Skin of body (tissue), 2 donors: Measurements from ENCODE around the gene ZMYM4. TPM values are rescaled to one million over a fixed set of nuclear protein-coding genes. Genes with fewer than 3 reads are reported as not detected.
"Not testable (repeated sequence)": the region's sequence is repeated elsewhere in the genome, so short reads cannot be mapped to it uniquely, and the experiment has no call there.

Experiments
- DNase-seq: peaks from one replicate; lab custom pipeline; 2025; lab: John Stamatoyannopoulos, UW
- total RNA-seq: library from RNA; depleted of rRNA; stranded (reverse); fragments of >200 nt; gene quantifications from one replicate; pipeline ENCODE4 v1.2.3, GENCODE V29; 2014

The ZMYM4 gene
- total RNA-seq, 1 donor from 2014 or later: 39.7 TPM

- no peak for DNase-seq
Measured at GRCh38 chr1:35324486-35324885, 56.0 kb downstream of the ZMYM4 start.

DNA sequence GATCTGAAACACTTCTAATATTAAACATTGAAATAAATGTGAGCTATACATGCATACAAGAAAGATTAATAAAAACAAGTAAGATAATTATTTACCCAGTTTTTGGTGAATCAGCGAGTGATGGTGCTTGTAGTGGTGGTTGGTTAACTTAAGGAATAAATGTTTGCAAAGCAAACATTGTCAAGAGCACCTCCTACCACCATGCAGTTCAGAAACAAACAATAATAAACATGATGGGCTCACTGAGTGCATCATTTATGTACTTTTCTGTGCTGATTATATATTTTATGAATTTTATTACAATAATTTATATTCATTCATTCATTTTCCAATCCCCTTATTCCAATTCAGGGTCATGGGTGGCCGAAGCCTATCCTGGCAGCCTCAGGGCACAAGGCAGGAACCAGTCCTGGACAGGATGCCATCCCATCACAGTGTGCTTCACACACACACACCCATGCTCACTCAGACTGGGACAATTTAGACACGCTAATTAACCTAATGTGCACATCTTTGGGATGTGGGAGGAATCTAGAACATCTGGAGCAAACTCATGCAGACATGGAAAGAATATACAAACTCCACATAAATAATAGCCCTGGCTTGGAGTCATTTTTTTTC is 57.8 kb downstream of the ZMYM4 start:
- DNase-seq: peak; percentile 14

DNA sequence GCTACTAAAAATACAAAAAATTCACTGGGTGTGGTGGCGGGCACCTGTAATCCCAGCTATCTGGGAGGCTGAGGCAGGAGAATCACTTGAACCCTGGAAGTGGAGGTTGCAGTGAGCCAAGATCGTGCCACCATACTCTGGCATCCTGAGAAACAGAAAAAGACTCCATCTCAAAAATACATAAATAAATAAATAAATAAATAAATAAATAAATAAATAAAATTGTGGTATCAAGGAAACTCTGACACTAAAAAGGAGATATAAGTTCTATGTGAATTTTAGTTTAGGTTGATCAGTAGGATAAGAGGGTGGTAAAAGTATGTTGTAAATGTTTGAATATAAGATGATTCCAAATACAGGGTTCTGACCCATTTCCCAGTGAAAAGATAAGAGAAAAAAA is 63.1 kb downstream of the ZMYM4 start:
- DNase-seq: not testable (repeated sequence)

GRCh38 chr1:35334485-35334884 is 66.0 kb downstream of the ZMYM4 start:
- DNase-seq: no peak

DNA sequence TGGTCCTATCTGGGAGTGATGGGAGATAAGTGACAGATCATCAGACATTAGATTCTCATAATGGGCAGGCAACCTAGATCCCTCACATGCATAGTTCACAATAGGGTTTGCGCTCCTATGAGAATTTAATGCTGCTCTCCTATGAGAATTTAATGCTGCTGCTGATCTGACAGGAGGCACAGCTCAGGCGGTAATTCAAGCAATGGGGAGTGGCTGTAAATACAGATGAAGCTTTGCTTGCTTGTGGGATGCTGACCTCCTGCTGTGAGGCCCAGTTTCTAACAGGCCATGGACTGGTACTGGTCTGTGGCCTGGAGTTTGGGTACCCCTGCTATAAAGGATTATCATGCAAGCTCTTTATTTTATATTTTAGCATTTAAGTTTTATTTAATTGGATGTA is 72.0 kb downstream of the ZMYM4 start:
- no peak for DNase-seq

DNA sequence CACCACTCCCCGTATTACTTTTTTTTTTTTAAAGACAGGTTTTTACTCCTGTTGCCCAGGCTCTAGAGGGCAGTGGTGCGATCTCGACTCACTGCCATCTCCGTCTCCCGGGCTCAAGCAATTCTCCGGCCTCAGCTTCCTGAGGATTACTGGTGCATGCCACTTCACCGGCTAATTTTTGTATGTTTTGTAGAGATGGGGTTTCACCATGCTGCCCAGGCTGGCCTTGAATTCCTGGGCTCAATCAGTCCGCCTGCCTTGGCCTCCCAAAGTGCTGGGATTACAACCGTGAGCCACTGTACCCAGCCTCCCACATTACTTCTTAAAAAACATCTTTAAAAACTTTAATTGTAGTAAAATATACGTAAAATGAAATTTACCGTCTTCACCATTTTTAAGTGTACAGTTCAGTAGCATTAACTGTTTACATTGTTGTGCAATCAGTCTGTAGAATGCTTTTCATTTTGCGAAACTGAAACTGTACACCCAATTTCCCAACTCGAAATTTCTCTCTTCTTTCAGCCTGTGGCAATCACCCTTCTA is 77.0 kb downstream of the ZMYM4 start:
- no peak for DNase-seq

DNA sequence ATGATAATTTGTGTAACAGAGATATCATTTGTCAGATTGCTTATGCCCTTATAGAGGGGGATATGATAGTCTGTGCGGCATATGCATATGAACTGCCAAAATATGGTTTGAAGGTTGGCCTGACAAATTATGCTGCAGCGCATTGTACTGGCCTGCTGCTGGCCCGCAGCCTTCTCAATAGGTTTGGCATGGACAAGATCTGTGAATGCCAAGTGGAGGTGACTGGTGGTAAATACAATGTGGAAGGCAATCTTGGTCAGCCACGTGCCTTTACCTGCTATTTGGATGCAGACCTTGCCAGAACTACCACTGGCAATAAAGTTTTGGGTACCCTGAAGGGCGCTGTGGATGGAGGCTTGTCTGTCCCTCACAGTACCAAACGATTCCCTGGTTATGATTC is 82.4 kb downstream of the ZMYM4 start:
- DNase-seq: no peak

DNA sequence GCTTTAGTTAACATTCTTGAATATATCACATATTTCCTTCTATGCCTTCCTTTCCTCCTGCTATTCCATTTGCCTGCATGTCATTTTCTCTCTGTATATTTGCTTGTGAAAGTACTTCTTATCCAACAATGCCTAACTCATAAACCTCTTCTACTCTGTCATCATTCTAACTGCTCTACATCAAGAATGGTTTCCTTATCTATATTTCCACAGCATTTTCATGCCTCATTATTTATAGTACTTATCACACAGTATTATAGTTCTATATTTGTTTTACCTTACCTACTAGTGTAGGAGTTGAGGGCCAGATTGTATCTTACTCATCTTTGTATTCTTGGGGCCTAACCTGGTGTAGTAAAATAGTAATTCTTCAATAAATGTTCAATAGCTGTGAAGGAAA is 91.5 kb downstream of the ZMYM4 start:
- no peak for DNase-seq

DNA sequence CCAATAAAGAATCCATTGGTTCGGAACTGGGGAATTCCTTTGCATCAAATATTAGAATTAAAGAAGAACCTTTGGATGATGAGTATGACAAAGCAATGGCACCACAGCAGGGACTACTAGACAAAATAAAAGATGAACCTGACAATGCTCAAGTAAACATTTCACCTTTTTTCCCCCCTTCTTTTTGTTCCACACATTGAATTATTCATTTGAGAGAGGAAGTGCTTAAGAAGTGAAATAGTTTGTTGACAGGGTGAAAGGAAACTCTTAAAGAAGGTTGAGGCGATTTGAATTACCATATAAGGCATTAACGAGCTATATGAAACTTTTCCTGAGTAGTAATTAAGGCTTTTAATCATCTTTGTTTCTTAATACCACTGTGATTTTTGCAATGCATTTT is 93.1 kb downstream of the ZMYM4 start:
- DNase-seq: no peak

DNA sequence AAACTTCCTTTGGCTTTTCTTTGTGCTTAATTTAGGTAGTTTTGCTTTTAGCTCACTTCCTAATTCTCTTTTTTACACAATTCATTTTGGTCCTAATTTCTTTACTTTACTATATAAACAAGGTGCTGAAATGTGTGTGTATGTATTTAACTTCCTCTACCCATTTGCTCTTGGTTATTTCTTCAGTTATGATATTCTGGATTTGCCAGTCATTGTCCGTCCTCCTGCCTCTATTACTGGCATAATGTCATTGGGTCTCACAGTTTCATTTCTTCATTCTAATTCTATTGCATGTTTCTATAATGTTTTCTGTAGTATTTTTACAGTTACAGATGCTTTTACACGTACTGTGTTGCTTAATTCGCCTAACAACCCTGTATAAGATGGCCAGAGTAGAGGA is 96.2 kb downstream of the ZMYM4 start:
- DNase-seq: no peak

- DNase-seq: no peak
Measured at GRCh38 chr1:35367914-35368313, 99.4 kb downstream of the ZMYM4 start.

DNA sequence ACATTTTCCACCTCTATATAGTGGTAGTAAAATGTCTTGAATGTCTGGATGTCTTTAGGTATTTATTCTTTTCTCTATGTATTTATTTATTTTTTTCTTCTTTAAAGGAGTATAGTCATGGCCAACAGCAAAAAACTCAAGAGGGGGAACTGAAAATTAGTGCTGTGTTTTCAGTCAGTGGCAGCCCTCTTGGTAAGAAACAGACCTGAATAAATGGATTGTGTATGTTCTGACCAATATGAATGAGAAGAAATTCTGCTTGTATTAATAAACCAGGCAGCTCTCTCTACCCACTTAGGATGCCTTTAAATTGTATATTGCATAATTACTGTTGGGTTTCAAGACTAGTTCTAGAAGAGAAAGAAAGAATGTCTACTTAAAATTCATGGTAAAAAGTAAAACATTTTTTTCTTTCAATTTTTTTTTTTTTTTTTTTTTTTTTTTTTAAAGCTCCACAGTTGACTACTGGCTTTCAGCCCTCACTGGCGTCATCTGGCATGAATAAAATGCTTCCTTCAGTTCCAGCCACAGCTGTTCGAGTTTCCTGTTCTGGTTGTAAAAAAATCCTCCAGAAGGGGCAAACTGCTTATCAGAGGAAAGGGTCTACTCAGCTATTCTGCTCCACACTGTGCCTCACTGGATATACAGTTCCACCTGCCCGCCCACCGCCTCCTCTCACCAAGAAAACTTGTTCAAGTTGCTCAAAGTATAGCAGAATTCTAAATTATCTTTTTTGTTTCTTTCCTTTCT is 101.6 kb downstream of the ZMYM4 start:
- peak; percentile 82 for DNase-seq

- DNase-seq: no peak
Measured at GRCh38 chr1:35371506-35371905, 103.0 kb downstream of the ZMYM4 start.

DNA sequence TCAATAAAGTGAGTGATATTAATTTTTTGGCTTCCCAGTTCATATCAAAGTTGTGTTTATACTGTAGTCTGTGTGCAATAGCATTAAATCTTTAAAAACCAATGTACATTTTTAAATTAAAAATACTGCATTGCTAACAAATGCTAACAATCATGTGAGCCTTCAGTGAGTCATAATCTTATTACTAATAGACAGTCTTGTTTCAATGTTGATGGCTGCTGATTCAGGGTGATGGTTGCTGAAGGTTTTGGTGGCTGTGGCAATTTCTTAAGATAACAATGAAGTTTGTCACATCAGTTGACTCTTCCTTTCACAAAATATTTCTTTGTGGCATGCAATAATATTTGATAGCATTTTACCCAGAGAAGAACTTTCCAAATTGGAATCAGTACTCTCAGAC is 109.0 kb downstream of the ZMYM4 start:
- no peak for DNase-seq

DNA sequence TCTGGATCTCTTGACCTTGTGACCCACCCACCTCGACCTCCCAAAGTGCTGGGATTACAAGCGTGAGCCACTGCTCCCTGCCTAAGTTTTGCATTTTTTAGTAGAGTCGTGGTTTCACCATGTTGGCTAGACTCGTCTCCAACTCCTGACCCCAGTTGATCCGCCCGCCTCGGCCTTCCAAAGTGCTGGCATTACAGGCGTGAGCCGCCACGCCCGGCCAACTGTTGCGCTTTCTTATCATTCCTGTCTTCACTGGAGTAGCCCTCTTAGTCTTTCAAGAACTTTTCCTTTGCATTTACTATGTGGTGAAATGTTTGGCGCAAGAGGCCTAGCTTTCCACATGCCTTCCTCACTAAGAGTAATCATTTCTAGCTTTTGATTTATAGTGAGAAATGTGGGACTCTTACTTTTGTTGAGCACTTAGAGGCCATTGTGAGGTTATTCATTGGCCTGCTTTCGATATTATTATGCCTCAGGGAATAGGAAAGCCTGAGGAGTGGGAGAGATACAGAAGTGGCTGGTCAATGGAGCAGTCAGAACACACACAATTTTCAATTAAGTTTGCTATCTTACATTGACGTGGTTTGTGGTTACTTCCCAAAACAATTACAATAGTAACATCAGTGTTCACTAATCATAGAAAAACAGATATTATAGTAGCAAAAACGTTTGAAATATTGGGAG is 111.0 kb downstream of the ZMYM4 start:
- no peak for DNase-seq

DNA sequence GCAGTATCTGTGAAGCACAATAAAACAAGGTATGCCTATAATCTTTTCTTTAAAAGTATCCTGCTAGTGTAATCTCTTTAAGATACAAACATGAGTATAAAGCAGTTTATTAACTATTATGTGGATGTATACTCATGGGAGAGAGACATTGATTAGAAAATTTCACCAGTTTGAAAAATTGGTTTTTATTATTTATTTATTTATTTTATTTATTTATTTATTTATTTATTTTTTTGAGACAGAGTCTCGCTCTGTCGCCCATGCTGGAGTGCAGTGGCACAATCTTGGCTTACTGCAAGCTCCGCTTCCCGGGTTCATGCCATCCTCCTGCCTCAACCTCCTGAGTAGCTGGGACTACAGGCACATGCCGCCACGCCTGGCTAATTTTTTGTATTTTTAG is 111.6 kb downstream of the ZMYM4 start:
- not testable (repeated sequence) for DNase-seq

DNA sequence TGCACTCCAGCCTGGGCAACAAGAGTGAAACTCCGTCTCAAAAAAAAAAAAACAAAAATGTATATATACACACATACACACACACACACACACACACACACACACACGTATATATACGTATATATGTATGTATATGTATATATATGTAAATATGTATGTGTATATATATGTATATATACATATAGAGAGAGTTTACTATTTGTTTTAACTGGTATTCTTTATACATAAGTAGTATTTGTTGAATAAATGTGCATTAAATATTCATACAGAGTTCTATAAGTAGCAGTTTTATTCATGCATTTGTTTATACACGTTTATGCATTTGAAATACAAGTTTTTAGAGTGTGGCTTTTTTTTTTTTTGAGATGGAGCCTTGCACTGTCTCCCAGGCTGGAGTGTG is 113.6 kb downstream of the ZMYM4 start:
- DNase-seq: no peak

DNA sequence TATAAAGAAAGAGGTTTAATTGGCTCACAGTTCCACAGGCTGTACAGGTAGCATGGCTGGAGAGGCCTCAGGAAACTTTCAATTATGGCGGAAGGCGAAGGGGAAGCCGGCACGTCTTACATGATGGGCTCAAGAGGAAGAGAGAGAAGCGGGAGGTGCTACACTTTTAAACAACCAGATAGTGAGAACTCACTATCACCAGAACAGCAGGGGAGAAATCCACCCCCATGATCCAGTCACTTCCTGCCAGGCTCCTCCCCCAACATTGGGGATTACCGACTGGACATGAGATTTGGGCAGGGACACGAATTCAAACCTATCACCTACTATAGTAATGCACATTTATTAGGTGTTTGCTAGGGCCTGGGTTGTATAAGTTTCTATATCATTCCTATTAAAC is 117.8 kb downstream of the ZMYM4 start:
- no peak for DNase-seq

- no peak for DNase-seq
Measured at GRCh38 chr1:35386959-35387358, 118.5 kb downstream of the ZMYM4 start.

- DNase-seq: no peak
Measured at GRCh38 chr1:35390600-35391494, 122.3 kb downstream of the ZMYM4 start.

DNA sequence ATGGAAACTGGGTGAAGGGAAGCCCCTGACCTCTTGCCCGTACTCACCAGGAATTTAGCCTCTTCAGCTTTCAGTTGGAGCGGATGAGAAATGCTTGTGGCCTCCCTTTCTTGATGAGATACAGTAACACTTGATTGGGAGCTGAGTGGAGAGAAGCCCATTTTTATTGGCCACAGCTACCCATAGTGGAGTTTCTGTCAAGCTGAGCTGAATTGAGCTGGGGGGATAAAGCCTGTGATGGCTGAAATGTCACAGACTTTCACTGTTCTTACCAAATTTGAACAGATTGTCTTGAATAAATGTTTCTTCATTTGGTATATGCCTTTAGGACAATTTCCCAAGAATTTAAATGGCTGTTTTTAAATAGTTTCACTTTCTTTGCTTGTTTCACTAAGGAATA is 125.9 kb downstream of the ZMYM4 start:
- no peak for DNase-seq
